Measurements from ENCODE around the gene CCDC85A.

CCDC85A gene

GRCh38 chr2:56239437-56239836, 55.6 kb downstream of the CCDC85A start:
- no peak for DNase-seq (ENCODE audit: low read depth, low spot score)
- H3K4me3 ChIP-seq (ENCODE audit: insufficient read length, low read depth): no peak overlapping the region
- no peaks in the 10 kb centered on the region for H3K36me3 ChIP-seq (ENCODE audit: insufficient read depth, insufficient read length, low read length)
- H3K9me3 ChIP-seq (ENCODE audit: insufficient read depth, low read length): no peaks in the 10 kb centered on the region
- no peak overlapping the region for H3K9ac ChIP-seq (ENCODE audit: insufficient read length, low read depth)
- H3K27me3 ChIP-seq (ENCODE audit: insufficient read depth, insufficient read length): no peaks in the 10 kb centered on the region
- H3K4me1 ChIP-seq (ENCODE audit: insufficient read depth, insufficient read length): no peaks in the 10 kb centered on the region
- no peak for TF ChIP-seq YY1 (IDR thresholded peaks at IDR 0.05; ENCODE audit: insufficient read depth, insufficient read length)
- TF ChIP-seq ZNF274 (IDR thresholded peaks at IDR 0.05; ENCODE audit: low read depth, low read length): no peak
- no peak for TF ChIP-seq SUZ12 (IDR thresholded peaks at IDR 0.05; ENCODE audit: extremely low read depth, insufficient read depth, insufficient read length)

GRCh38 chr2:56240210-56240609, 56.4 kb downstream of the CCDC85A start:
- TF ChIP-seq YY1 (IDR thresholded peaks at IDR 0.05; ENCODE audit: insufficient read depth, insufficient read length) (no peak), ZNF274 (IDR thresholded peaks at IDR 0.05; ENCODE audit: low read depth, low read length) (no peak), SUZ12 (IDR thresholded peaks at IDR 0.05; ENCODE audit: extremely low read depth, insufficient read depth, insufficient read length) (no peak)
- Histone ChIP-seq H3K4me3 (ENCODE audit: insufficient read length, low read depth) (no peak overlapping the region), H3K36me3 (ENCODE audit: insufficient read depth, insufficient read length, low read length) (no peaks in the 10 kb centered on the region), H3K9me3 (ENCODE audit: insufficient read depth, low read length) (no peaks in the 10 kb centered on the region), H3K27me3 (ENCODE audit: insufficient read depth, insufficient read length) (no peaks in the 10 kb centered on the region), H3K4me1 (ENCODE audit: insufficient read depth, insufficient read length) (no peaks in the 10 kb centered on the region), H3K9ac (ENCODE audit: insufficient read length, low read depth) (no peak overlapping the region)
- no peak for DNase-seq (ENCODE audit: low read depth, low spot score)

GRCh38 chr2:56244506-56244905, 60.7 kb downstream of the CCDC85A start:
- Histone ChIP-seq H3K4me1 (ENCODE audit: insufficient read depth, insufficient read length) (no peaks in the 10 kb centered on the region), H3K9me3 (ENCODE audit: insufficient read depth, low read length) (no peaks in the 10 kb centered on the region), H3K4me3 (ENCODE audit: insufficient read length, low read depth) (no peak overlapping the region), H3K36me3 (ENCODE audit: insufficient read depth, insufficient read length, low read length) (no peaks in the 10 kb centered on the region), H3K9ac (ENCODE audit: insufficient read length, low read depth) (no peak overlapping the region), H3K27me3 (ENCODE audit: insufficient read depth, insufficient read length) (no peaks in the 10 kb centered on the region)
- TF ChIP-seq YY1 (IDR thresholded peaks at IDR 0.05; ENCODE audit: insufficient read depth, insufficient read length) (no peak), ZNF274 (IDR thresholded peaks at IDR 0.05; ENCODE audit: low read depth, low read length) (no peak), SUZ12 (IDR thresholded peaks at IDR 0.05; ENCODE audit: extremely low read depth, insufficient read depth, insufficient read length) (no peak)
- no peak for DNase-seq (ENCODE audit: low read depth, low spot score)

GRCh38 chr2:56244911-56245530, 61.2 kb downstream of the CCDC85A start:
- no peak for TF ChIP-seq YY1 (IDR thresholded peaks at IDR 0.05; ENCODE audit: insufficient read depth, insufficient read length)
- TF ChIP-seq ZNF274 (IDR thresholded peaks at IDR 0.05; ENCODE audit: low read depth, low read length): no peak
- no peak for TF ChIP-seq SUZ12 (IDR thresholded peaks at IDR 0.05; ENCODE audit: extremely low read depth, insufficient read depth, insufficient read length)
- no peak overlapping the region for H3K9ac ChIP-seq (ENCODE audit: insufficient read length, low read depth)
- H3K9me3 ChIP-seq (ENCODE audit: insufficient read depth, low read length): no peaks in the 10 kb centered on the region
- no peaks in the 10 kb centered on the region for H3K4me1 ChIP-seq (ENCODE audit: insufficient read depth, insufficient read length)
- no peaks in the 10 kb centered on the region for H3K36me3 ChIP-seq (ENCODE audit: insufficient read depth, insufficient read length, low read length)
- no peak overlapping the region for H3K4me3 ChIP-seq (ENCODE audit: insufficient read length, low read depth)
- H3K27me3 ChIP-seq (ENCODE audit: insufficient read depth, insufficient read length): no peaks in the 10 kb centered on the region
- no peak for DNase-seq (ENCODE audit: low read depth, low spot score)

GRCh38 chr2:56248965-56249742, 65.4 kb downstream of the CCDC85A start:
- Histone ChIP-seq H3K36me3 (ENCODE audit: insufficient read depth, insufficient read length, low read length) (no peaks in the 10 kb centered on the region), H3K4me1 (ENCODE audit: insufficient read depth, insufficient read length) (no peaks in the 10 kb centered on the region), H3K27me3 (ENCODE audit: insufficient read depth, insufficient read length) (no peaks in the 10 kb centered on the region), H3K4me3 (ENCODE audit: insufficient read length, low read depth) (no peak overlapping the region), H3K9me3 (ENCODE audit: insufficient read depth, low read length) (no peaks in the 10 kb centered on the region), H3K9ac (ENCODE audit: insufficient read length, low read depth) (no peak overlapping the region)
- DNase-seq (ENCODE audit: low read depth, low spot score): no peak
- TF ChIP-seq ZNF274 (IDR thresholded peaks at IDR 0.05; ENCODE audit: low read depth, low read length): no peak
- TF ChIP-seq YY1 (IDR thresholded peaks at IDR 0.05; ENCODE audit: insufficient read depth, insufficient read length): no peak
- TF ChIP-seq SUZ12 (IDR thresholded peaks at IDR 0.05; ENCODE audit: extremely low read depth, insufficient read depth, insufficient read length): no peak

- Histone ChIP-seq H3K4me1 (ENCODE audit: insufficient read depth, insufficient read length) (no peaks in the 10 kb centered on the region), H3K9me3 (ENCODE audit: insufficient read depth, low read length) (no peaks in the 10 kb centered on the region), H3K36me3 (ENCODE audit: insufficient read depth, insufficient read length, low read length) (no peaks in the 10 kb centered on the region), H3K27me3 (ENCODE audit: insufficient read depth, insufficient read length) (no peaks in the 10 kb centered on the region), H3K9ac (ENCODE audit: insufficient read length, low read depth) (no peak overlapping the region), H3K4me3 (ENCODE audit: insufficient read length, low read depth) (no peak overlapping the region)
- DNase-seq (ENCODE audit: low read depth, low spot score): no peak
- TF ChIP-seq YY1 (IDR thresholded peaks at IDR 0.05; ENCODE audit: insufficient read depth, insufficient read length): no peak
- TF ChIP-seq ZNF274 (IDR thresholded peaks at IDR 0.05; ENCODE audit: low read depth, low read length): no peak
- TF ChIP-seq SUZ12 (IDR thresholded peaks at IDR 0.05; ENCODE audit: extremely low read depth, insufficient read depth, insufficient read length): no peak
These were observed 66.5 kb downstream of the CCDC85A start for GRCh38 chr2:56250153-56250729.

- no peak overlapping the region for H3K4me3 ChIP-seq (ENCODE audit: insufficient read length, low read depth)
- H3K9ac ChIP-seq (ENCODE audit: insufficient read length, low read depth): no peak overlapping the region
- no peak for TF ChIP-seq ZNF274 (IDR thresholded peaks at IDR 0.05; ENCODE audit: low read depth, low read length)
- TF ChIP-seq SUZ12 (IDR thresholded peaks at IDR 0.05; ENCODE audit: extremely low read depth, insufficient read depth, insufficient read length): no peak
- TF ChIP-seq YY1 (IDR thresholded peaks at IDR 0.05; ENCODE audit: insufficient read depth, insufficient read length): no peak
- no peak for DNase-seq (ENCODE audit: low read depth, low spot score)
- H3K27me3 ChIP-seq (ENCODE audit: insufficient read depth, insufficient read length): no peaks in the 10 kb centered on the region
- no peaks in the 10 kb centered on the region for H3K9me3 ChIP-seq (ENCODE audit: insufficient read depth, low read length)
- H3K4me1 ChIP-seq (ENCODE audit: insufficient read depth, insufficient read length): no peaks in the 10 kb centered on the region
- H3K36me3 ChIP-seq (ENCODE audit: insufficient read depth, insufficient read length, low read length): no peaks in the 10 kb centered on the region
These were observed 76.6 kb downstream of the CCDC85A start for GRCh38 chr2:56260415-56260814.

All from NT2/D1 (cell line).